Prostate gland (tissue), 2 donors: ENCODE results near the gene KRTAP4-2.

Experiments used
- POLR2AphosphoS5 ChIP-seq: sonication (generic); formaldehyde crosslinking; IDR thresholded peaks from one replicate; pipeline ENCODE4 v1.6.1; 2017; ENCODE audit warnings: antibody characterized with exemption
- TF ChIP-seq, protein P1 (sequence below), 4 experiments: fragments of 200-600 bp in 2 of 4; fragments of 450-650 bp in 2 of 4; sonication (generic) in 2 of 4; IDR thresholded peaks; 1 replicate in 3 of 4; 2 replicates in 1 of 4; pipeline ENCODE4 v1.5.1; 2016 to 2019; ENCODE audit warnings: antibody characterized with exemption in 4 of 4, mild to moderate bottlenecking in 2 of 4, moderate library complexity in 2 of 4

DNA sequence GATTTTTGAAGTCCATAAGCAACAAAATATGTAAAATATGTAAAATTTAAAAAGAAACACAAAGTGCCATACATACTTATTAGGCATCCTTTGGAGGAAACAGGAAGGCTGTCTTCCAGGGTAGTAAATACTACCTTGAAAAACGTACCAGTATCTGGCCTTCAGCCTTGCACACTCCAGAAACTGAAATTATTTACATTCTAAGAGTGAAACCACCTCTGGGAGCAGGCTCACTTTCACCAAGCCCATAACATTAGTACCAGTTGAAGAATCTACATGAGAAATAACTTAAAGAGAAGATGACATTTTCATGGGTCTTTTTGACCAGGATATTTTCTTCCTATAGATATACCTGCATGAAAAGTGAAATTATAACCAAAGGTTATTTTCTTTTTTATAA lies 18.0 kb upstream of the KRTAP4-2 start:
- TF ChIP-seq, protein P1, sequence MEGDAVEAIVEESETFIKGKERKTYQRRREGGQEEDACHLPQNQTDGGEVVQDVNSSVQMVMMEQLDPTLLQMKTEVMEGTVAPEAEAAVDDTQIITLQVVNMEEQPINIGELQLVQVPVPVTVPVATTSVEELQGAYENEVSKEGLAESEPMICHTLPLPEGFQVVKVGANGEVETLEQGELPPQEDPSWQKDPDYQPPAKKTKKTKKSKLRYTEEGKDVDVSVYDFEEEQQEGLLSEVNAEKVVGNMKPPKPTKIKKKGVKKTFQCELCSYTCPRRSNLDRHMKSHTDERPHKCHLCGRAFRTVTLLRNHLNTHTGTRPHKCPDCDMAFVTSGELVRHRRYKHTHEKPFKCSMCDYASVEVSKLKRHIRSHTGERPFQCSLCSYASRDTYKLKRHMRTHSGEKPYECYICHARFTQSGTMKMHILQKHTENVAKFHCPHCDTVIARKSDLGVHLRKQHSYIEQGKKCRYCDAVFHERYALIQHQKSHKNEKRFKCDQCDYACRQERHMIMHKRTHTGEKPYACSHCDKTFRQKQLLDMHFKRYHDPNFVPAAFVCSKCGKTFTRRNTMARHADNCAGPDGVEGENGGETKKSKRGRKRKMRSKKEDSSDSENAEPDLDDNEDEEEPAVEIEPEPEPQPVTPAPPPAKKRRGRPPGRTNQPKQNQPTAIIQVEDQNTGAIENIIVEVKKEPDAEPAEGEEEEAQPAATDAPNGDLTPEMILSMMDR (IDR thresholded peaks at IDR 0.05): no peak
- no peak for TF ChIP-seq POLR2AphosphoS5
